ENCODE results near the gene MT1M. TPM values are rescaled to one million over a fixed set of nuclear protein-coding genes. Genes with fewer than 3 reads are reported as not detected.
A peak's percentile ranks its signal among the peaks of the same experiment; 100 is the strongest.

The MT1M gene
- total and polyA plus RNA-seq, 2 of the 4 experiments (the other 2 are of a cell fraction): 0.10 TPM; not detected in 1

DNA sequence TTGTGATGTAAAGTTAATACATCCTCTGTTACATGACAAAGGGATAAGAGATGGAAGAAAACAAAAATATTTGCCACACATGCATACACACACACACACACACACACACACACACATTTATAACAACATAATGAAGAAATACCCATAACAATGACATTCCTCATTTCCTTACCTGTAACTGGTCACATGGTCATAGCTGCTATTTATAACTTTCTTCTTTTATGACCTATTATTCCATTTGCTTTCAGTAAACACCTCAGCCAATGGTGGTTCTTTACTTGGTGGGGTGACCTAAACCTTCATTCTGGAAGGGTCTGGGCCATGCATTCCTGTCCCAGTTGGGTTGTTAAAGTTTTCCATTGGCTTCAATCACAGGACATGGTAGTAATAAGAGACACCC, 18.8 kb upstream of the MT1M start:
- peak overlapping the region; percentile 92 for H3K23ac ChIP-seq (ENCODE audit: low read depth, low read length)
- H3K4me1 ChIP-seq (ENCODE audit: control insufficient read depth, insufficient read depth, low read length): peaks cover 36% of the 10 kb centered on the region
- intact Hi-C loops (cut with micrococcal nuclease): no loop called here
- peak overlapping the region; percentile 58; the same call in 1 of the 2 replicates for H3K18ac ChIP-seq (ENCODE audit: low read depth, low read length)
- H2BK5ac ChIP-seq (ENCODE audit: low read depth, low read length, poor library complexity, severe bottlenecking): peak overlapping the region; percentile 89
- H3K4me3 ChIP-seq (ENCODE audit: insufficient read depth, low read depth, low read length): no peak overlapping the region
- peak overlapping the region; percentile 96 for H2BK120ac ChIP-seq (ENCODE audit: low read depth, low read length)
- no peak for TF ChIP-seq RAD21 (IDR thresholded peaks at IDR 0.05; ENCODE audit: low read length)
- no peak for TF ChIP-seq RFX5 (IDR thresholded peaks at IDR 0.05; ENCODE audit: low read depth, low read length)
- TF ChIP-seq, protein P1, sequence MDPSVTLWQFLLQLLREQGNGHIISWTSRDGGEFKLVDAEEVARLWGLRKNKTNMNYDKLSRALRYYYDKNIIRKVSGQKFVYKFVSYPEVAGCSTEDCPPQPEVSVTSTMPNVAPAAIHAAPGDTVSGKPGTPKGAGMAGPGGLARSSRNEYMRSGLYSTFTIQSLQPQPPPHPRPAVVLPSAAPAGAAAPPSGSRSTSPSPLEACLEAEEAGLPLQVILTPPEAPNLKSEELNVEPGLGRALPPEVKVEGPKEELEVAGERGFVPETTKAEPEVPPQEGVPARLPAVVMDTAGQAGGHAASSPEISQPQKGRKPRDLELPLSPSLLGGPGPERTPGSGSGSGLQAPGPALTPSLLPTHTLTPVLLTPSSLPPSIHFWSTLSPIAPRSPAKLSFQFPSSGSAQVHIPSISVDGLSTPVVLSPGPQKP (IDR thresholded peaks at IDR 0.05; ENCODE audit: borderline replicate concordance, low read depth, low read length): no peak
- no peak for TF ChIP-seq SMC3 (IDR thresholded peaks at IDR 0.05; ENCODE audit: low read depth, low read length)
- TF ChIP-seq CEBPB (IDR thresholded peaks at IDR 0.05; ENCODE audit: low read depth, low read length): no peak
- TF ChIP-seq RCOR1 (IDR thresholded peaks at IDR 0.05; ENCODE audit: insufficient replicate concordance, low read length): no peak
- TF ChIP-seq NFE2L2 (IDR thresholded peaks at IDR 0.05; ENCODE audit: low read depth, low read length): no peak
- TF ChIP-seq CHD1 (IDR thresholded peaks at IDR 0.05; ENCODE audit: low read depth, low read length): no peak
- TF ChIP-seq, protein P2, sequence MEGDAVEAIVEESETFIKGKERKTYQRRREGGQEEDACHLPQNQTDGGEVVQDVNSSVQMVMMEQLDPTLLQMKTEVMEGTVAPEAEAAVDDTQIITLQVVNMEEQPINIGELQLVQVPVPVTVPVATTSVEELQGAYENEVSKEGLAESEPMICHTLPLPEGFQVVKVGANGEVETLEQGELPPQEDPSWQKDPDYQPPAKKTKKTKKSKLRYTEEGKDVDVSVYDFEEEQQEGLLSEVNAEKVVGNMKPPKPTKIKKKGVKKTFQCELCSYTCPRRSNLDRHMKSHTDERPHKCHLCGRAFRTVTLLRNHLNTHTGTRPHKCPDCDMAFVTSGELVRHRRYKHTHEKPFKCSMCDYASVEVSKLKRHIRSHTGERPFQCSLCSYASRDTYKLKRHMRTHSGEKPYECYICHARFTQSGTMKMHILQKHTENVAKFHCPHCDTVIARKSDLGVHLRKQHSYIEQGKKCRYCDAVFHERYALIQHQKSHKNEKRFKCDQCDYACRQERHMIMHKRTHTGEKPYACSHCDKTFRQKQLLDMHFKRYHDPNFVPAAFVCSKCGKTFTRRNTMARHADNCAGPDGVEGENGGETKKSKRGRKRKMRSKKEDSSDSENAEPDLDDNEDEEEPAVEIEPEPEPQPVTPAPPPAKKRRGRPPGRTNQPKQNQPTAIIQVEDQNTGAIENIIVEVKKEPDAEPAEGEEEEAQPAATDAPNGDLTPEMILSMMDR (conservative IDR thresholded peaks at IDR 0.05; ENCODE audit: low read depth, low read length): no peak
- TF ChIP-seq MAFK (IDR thresholded peaks at IDR 0.05; ENCODE audit: low read depth, low read length): no peak
- no peak for TF ChIP-seq FOS (IDR thresholded peaks at IDR 0.05; ENCODE audit: low read depth, low read length)
- no peak for TF ChIP-seq BHLHE40 (IDR thresholded peaks at IDR 0.05; ENCODE audit: low read depth, low read length)
- TF ChIP-seq POLR2A (IDR thresholded peaks at IDR 0.05; ENCODE audit: low read depth, low read length): no peak; the same call in 1 of the 2 replicates
- peaks cover 2 to 58% of the 10 kb centered on the region in 2 experiments; a peak in 3 of 4 replicates for H3K79me1 ChIP-seq (ENCODE audit: low read depth in 1 of 2, low read length in 2 of 2)
- no peaks in the 10 kb centered on the region for H4K20me1 ChIP-seq (ENCODE audit: insufficient read depth, low read length)
- H3K14ac ChIP-seq (replicated peaks; ENCODE audit: low read depth, low read length): peak overlapping the region; percentile 81
- no peak overlapping the region for H3K9ac ChIP-seq (ENCODE audit: low read depth, low read length)
- dilution Hi-C loops (cut with HindIII; ENCODE audit: low sequenced_read_pairs, unreplicated experiment): no loop called here
- H3K4me2 ChIP-seq (ENCODE audit: low read depth, low read length): no peak overlapping the region; the same call in 1 of the 2 replicates
- no peaks in the 10 kb centered on the region for H3K9me3 ChIP-seq (ENCODE audit: control insufficient read depth, insufficient read depth, low read length)
- H3K27ac ChIP-seq (ENCODE audit: insufficient read depth, low read length): no peak overlapping the region; the same call in 1 of the 2 replicates
- H2AK9ac ChIP-seq (replicated peaks; ENCODE audit: low read depth, low read length, poor library complexity): no peak overlapping the region
- peaks cover 21% of the 10 kb centered on the region for H3K9me1 ChIP-seq (ENCODE audit: insufficient read depth, low read length)
- peak overlapping the region; percentile 70 to 75 for H4K8ac ChIP-seq (ENCODE audit: low read depth in 2 of 2, low read length in 2 of 2)
- peak overlapping the region; percentile 93 for H3K4ac ChIP-seq (ENCODE audit: low read depth, low read length)
- no peaks in the 10 kb centered on the region for H3K36me3 ChIP-seq (ENCODE audit: control insufficient read depth, insufficient read depth, low read length)
- CTCF ChIA-PET: no interaction called here
- H2AK5ac ChIP-seq (ENCODE audit: low read depth, low read length): peak overlapping the region; percentile 97
- no peak overlapping the region for H2AFZ ChIP-seq (replicated peaks; ENCODE audit: low read length, poor library complexity)
- ATAC-seq (ENCODE audit: low read depth): no peak
- H3K56ac ChIP-seq (ENCODE audit: extremely low read depth, insufficient read depth, low read length): peak overlapping the region; percentile 41; the same call in 1 of the 2 replicates
- peak overlapping the region; percentile 96 for H2BK20ac ChIP-seq (ENCODE audit: low read depth, low read length)
- no peak for DNase-seq
- in situ Hi-C loops (cut with MboI; ENCODE audit: low sequenced_read_pairs): no loop called here
- H4K91ac ChIP-seq (ENCODE audit: insufficient read depth, low read depth, low read length): peak overlapping the region; percentile 91
- BruUV-seq (replicated peaks): no TSS peak
- POLR2A ChIA-PET (ENCODE audit: unreplicated experiment): no interaction called here
- H2BK15ac ChIP-seq (ENCODE audit: low read depth, low read length): peak overlapping the region; percentile 98; the same call in 2 of the 3 replicates
- peak overlapping the region; percentile 36; the same call in 1 of the 2 replicates for H4K5ac ChIP-seq (ENCODE audit: low read depth, low read length)
- H3K27me3 ChIP-seq (ENCODE audit: control insufficient read depth, insufficient read depth, low read length): no peaks in the 10 kb centered on the region
